ENCODE results near the gene UBE2H.

DNA sequence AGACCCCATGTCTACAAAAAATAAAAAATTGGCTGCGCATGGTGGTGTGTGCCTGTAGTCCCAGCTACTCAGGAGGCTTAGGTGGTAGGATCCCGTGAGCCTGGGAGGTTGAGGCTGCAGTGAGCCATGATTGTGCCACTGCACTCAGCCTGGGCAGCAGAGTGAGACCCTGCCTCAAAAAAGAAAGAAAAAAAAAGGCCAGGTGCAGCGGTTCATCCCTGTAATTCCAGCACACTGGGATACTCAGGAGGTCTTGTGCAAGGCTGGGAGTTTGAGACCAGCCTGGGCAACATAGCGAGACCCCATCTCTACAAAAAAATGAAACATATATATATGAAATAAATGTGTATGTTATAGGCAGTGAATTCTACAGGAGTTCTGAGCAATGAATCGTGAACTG, 44.5 kb upstream of the UBE2H start:
- no peak for TF ChIP-seq POLR2AphosphoS5 (IDR thresholded peaks at IDR 0.05; ENCODE audit: insufficient read depth in 1 of 2, low read depth in 1 of 2)
- TF ChIP-seq POLR2A (IDR thresholded peaks at IDR 0.05) = no peak
